GM12878 (cell line): ENCODE results near the gene TNFRSF1A. TPM values are rescaled to one million over a fixed set of nuclear protein-coding genes. Genes with fewer than 3 reads are reported as not detected.

Experiments
- ATAC-seq: fragments of 200-7000 bp; cut with Tn5 transposase; 3 replicates; pipeline ENCODE4 v1.9.1; 2020; ENCODE audit warnings: mild to moderate bottlenecking, moderate library complexity
- BruUV-seq: library from RNA; stranded (reverse); fragments of 400-500 nt; replicated peaks from 2 replicates; lab custom pipeline; 2021; lab: Mats Ljungman, UMichigan
- CTCF ChIA-PET: fragments of 300-600 bp; sonication (Branson Sonifier 250); formaldehyde crosslinking; extraction: SDS; loops from one replicate; lab custom pipeline; 2021; ENCODE audit warnings: inconsistent platforms; lab: Yijun Ruan, JAX
- POLR2A ChIA-PET: fragments of 350-600 bp; formaldehyde crosslinking; extraction: SDS; loops from one replicate; lab custom pipeline; 2021; ENCODE audit warnings: inconsistent platforms; lab: Charles Lee
- RAD21 ChIA-PET: fragments of 300-600 bp; sonication (Branson Sonifier 250); formaldehyde crosslinking; loops from one replicate; lab custom pipeline; 2023; ENCODE audit warnings: antibody characterized with exemption; ENCODE audit not compliant: unreplicated experiment; lab: Charles Lee
- SMC1A ChIA-PET: fragments of 300-600 bp; sonication (Branson Sonifier 250); formaldehyde crosslinking; loops from one replicate; lab custom pipeline; 2023; ENCODE audit not compliant: unreplicated experiment, uncharacterized antibody; lab: Charles Lee
- DNase-seq: peaks from one replicate; pipeline ENCODE4 v3.0.0-alpha.2; 2011; ENCODE audit warnings: low read depth, low spot score
- FAIRE-seq: peaks from 3 replicates; lab custom pipeline; 2011; peaks lifted over from hg19 to GRCh38; lab: Jason Lieb, UNC
- H2AFZ ChIP-seq: 2 replicates; pipeline ENCODE4 v1.6.0; 2011; ENCODE audit warnings: low read depth, low read length, control low read depth; ENCODE audit not compliant: control insufficient read depth
- H3K27ac ChIP-seq: 2 replicates; pipeline ENCODE4 v1.5.1; 2011; ENCODE audit warnings: control low read depth; ENCODE audit not compliant: control insufficient read depth, insufficient read depth
- H3K27me3 ChIP-seq, 2 experiments: replicated peaks in 1 of 2; 2 replicates each; pipeline versions ENCODE4 v1.6.0 to v1.6.1; 2011; ENCODE audit warnings: low read length in 1 of 2; ENCODE audit not compliant: control insufficient read depth in 2 of 2, insufficient read depth in 2 of 2
- H3K36me3 ChIP-seq, 2 experiments: 2 replicates each; pipeline ENCODE4 v1.5.1; 2011; ENCODE audit warnings: low read length in 1 of 2; ENCODE audit not compliant: control insufficient read depth in 2 of 2, insufficient read depth in 2 of 2
- H3K4me1 ChIP-seq: 2 replicates; pipeline ENCODE4 v1.6.1; 2011; ENCODE audit warnings: mild to moderate bottlenecking, low read length, moderate library complexity, mixed read lengths; ENCODE audit not compliant: control insufficient read depth, insufficient read depth
- H3K4me2 ChIP-seq: 2 replicates; pipeline ENCODE4 v1.6.0; 2011; ENCODE audit warnings: control low read depth; ENCODE audit not compliant: control insufficient read depth, insufficient read depth
- H3K4me3 ChIP-seq: fragments of 200-600 bp; sonication (generic); 2 replicates; pipeline ENCODE4 v1.5.1; 2016
- H3K79me2 ChIP-seq: 2 replicates; pipeline ENCODE4 v1.6.0; 2011; ENCODE audit warnings: low read length; ENCODE audit not compliant: control insufficient read depth, insufficient read depth
- H3K9ac ChIP-seq: 2 replicates; pipeline ENCODE4 v1.8.0; 2011; ENCODE audit warnings: low read length, control low read depth, mixed read lengths; ENCODE audit not compliant: control insufficient read depth, insufficient read depth
- H3K9me3 ChIP-seq: replicated peaks from 3 replicates; pipeline ENCODE4 v1.5.1; 2011; ENCODE audit warnings: mild to moderate bottlenecking, low read length; ENCODE audit not compliant: control insufficient read depth, insufficient read depth
- H4K20me1 ChIP-seq: 2 replicates; pipeline ENCODE4 v1.6.0; 2011; ENCODE audit not compliant: control insufficient read depth, insufficient read depth
- EZH2 ChIP-seq: IDR thresholded peaks from 2 replicates; pipeline ENCODE4 v1.6.1; 2012; ENCODE audit warnings: low read depth, mild to moderate bottlenecking, control low read depth, inconsistent platforms, low read length, borderline replicate concordance; ENCODE audit not compliant: control insufficient read depth
- KLF5 ChIP-seq: fragments of 450-650 bp; IDR thresholded peaks from 2 replicates; pipeline ENCODE4 v1.6.1; 2014; ENCODE audit warnings: mild to moderate bottlenecking; ENCODE audit not compliant: partially characterized antibody
- MEF2B ChIP-seq: fragments of 450-650 bp; IDR thresholded peaks from 2 replicates; pipeline ENCODE4 v1.6.1; 2018; ENCODE audit warnings: mild to moderate bottlenecking, moderate library complexity; ENCODE audit not compliant: partially characterized antibody, poor library complexity, severe bottlenecking
- PML ChIP-seq: IDR thresholded peaks from 2 replicates; pipeline ENCODE4 v1.6.1; 2012; ENCODE audit warnings: low read length, inconsistent platforms
- POLR2AphosphoS2 ChIP-seq: IDR thresholded peaks from 2 replicates; pipeline ENCODE4 v1.6.1; 2011; ENCODE audit warnings: low read depth, mild to moderate bottlenecking, low read length, improper control_type of control experiment, moderate library complexity
- POLR2AphosphoS5 ChIP-seq: IDR thresholded peaks from 2 replicates; pipeline ENCODE4 v1.6.1; 2011; ENCODE audit warnings: mild to moderate bottlenecking, low read length, inconsistent platforms
- POU2F2 ChIP-seq: IDR thresholded peaks from 3 replicates; pipeline ENCODE4 v1.6.1; 2011; ENCODE audit warnings: low read depth, mild to moderate bottlenecking, low read length, borderline replicate concordance
- RFX5 ChIP-seq: IDR thresholded peaks from 2 replicates; pipeline ENCODE4 v1.6.1; 2011; ENCODE audit warnings: low read depth, low read length, improper control_type of control experiment
- ZBED1 ChIP-seq: IDR thresholded peaks from 2 replicates; pipeline ENCODE4 v1.6.1; 2016; ENCODE audit warnings: borderline replicate concordance
- ZNF274 ChIP-seq: IDR thresholded peaks from one replicate; pipeline ENCODE4 v1.8.0; 2011; ENCODE audit not compliant: insufficient read length, insufficient read depth
- WGBS: methylation state at CpG from one replicate; pipeline ENCODE4 v1.1.6; 2016; ENCODE audit warnings: low lambda C conversion rate; ENCODE audit not compliant: insufficient replicate concordance, insufficient coverage; ENCODE audit errors: missing lambda C conversion rate; 5-methylcytosine and 5-hydroxymethylcytosine counted together
- in situ Hi-C: fragments of 300-500 bp; cut with MboI; formaldehyde crosslinking; loops from 9 replicates; pipeline ENCODE4 v1.14.3; 2018; ENCODE audit warnings: mixed read lengths
- intact Hi-C: fragments of 100-400 bp; cut with micrococcal nuclease; formaldehyde crosslinking; loops from one replicate; pipeline ENCODE4 v1.14.2; 2022; ENCODE audit not compliant: unreplicated experiment
- polyA plus RNA-seq, 11 experiments: library from polyadenylated mRNA; depleted of rRNA in 4 of 11; unstranded in 6 of 11; stranded (reverse) in 5 of 11; fragments of >200 nt; fragmentation: Nextera tagmentation in 4 of 11; fragmentation: Illumina TruSeq in 1 of 11; extraction: Ambion mirVana in 4 of 11; extraction: Trizol in 1 of 11; gene quantifications; 1 replicate in 1 of 11; 2 replicates in 10 of 11; pipeline versions ENCODE4 v1.2.1 to v1.2.3, GENCODE V29; 2011 to 2016; ENCODE audit warnings: inconsistent platforms in 2 of 11, missing spikeins in 2 of 11, low read depth in 1 of 11
- total RNA-seq, 4 experiments: library from RNA; depleted of rRNA in 3 of 4; stranded (reverse); fragments of >200 nt in 3 of 4; fragmentation: Illumina TruSeq in 1 of 4; extraction: Trizol in 1 of 4; gene quantifications; 2 replicates each; pipeline versions ENCODE4 v1.2.1 to v1.2.3, GENCODE V29; 2013 to 2021
- TF ChIP-seq, protein P1 (sequence below): fragments of 450-650 bp; IDR thresholded peaks from 2 replicates; pipeline ENCODE4 v1.6.1; 2017; ENCODE audit warnings: mild to moderate bottlenecking, low read depth, inconsistent platforms; ENCODE audit not compliant: poor library complexity, severe bottlenecking
- TF ChIP-seq, protein P2 (sequence below): fragments of 450-650 bp; IDR thresholded peaks from 2 replicates; pipeline ENCODE4 v1.6.1; 2017; ENCODE audit warnings: mild to moderate bottlenecking
- TF ChIP-seq, protein P3 (sequence below): IDR thresholded peaks from 2 replicates; pipeline ENCODE4 v1.6.1; 2011; ENCODE audit warnings: borderline replicate concordance, low read depth, mild to moderate bottlenecking, moderate library complexity, low read length; ENCODE audit not compliant: insufficient read depth, poor library complexity, severe bottlenecking
- TF ChIP-seq, protein P4 (sequence below): fragments of 450-650 bp; IDR thresholded peaks from 2 replicates; pipeline ENCODE4 v1.6.1; 2016; ENCODE audit warnings: mild to moderate bottlenecking, moderate library complexity, borderline replicate concordance

The TNFRSF1A gene
- total and polyA plus RNA-seq, 10 of the 15 experiments (the other 5 are each of a cell fraction or from before 2014, with no cell fraction given) = 0.24 to 16.5 (median 13.0) TPM

DNA sequence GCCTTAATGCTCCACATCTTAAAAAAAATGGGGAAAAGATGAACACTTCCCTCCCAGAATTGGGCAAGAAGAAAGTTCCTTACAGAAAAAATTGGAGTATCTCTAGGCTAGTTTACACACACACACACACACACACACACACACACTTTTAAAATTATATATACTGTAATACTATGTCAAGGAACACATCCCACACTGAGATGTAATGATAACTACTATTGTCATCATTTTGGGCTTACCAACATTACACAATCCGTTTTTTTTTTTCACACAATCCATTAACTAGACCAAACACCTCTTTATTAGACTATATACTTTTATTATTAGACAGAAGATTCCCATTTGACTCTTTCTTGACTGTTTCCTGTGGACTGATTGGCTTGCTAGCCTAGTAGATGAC, 44.6 kb upstream of the TNFRSF1A start:
- Histone ChIP-seq H3K4me1 (no peaks in the 10 kb centered on the region), H3K27ac (no peak overlapping the region), H3K36me3 (no peaks in the 10 kb centered on the region; a peak in 1 of 4 replicates), H2AFZ (no peak overlapping the region), H3K79me2 (no peaks in the 10 kb centered on the region), H3K9me3 (no peaks in the 10 kb centered on the region), H3K9ac (no peak overlapping the region), H3K4me2 (no peak overlapping the region), H3K4me3 (no peak overlapping the region), H4K20me1 (no peaks in the 10 kb centered on the region; the same call in 1 of the 2 replicates), H3K27me3 (peaks cover 13 to 15% of the 10 kb centered on the region in 2 experiments; a peak in 3 of 4 replicates)
- ChIA-PET SMC1A (no interaction called here), RAD21 (no interaction called here), CTCF (no interaction called here), POLR2A (no interaction called here)
- in situ Hi-C loops (no loop called here), intact Hi-C loops (no loop called here)
- no peak for ATAC-seq
- DNase-seq = no peak
- no peak for FAIRE-seq
- WGBS = 0% methylated on average over 1 of the region's 1 CpG
- BruUV-seq = no TSS peak
- TF ChIP-seq ZNF274 (no peak), ZBED1 (no peak), RFX5 (no peak), POU2F2 (no peak), POLR2AphosphoS2 (no peak), POLR2AphosphoS5 (no peak), EZH2 (no peak), KLF5 (no peak), MEF2B (no peak), PML (no peak)
- TF ChIP-seq, protein P1, sequence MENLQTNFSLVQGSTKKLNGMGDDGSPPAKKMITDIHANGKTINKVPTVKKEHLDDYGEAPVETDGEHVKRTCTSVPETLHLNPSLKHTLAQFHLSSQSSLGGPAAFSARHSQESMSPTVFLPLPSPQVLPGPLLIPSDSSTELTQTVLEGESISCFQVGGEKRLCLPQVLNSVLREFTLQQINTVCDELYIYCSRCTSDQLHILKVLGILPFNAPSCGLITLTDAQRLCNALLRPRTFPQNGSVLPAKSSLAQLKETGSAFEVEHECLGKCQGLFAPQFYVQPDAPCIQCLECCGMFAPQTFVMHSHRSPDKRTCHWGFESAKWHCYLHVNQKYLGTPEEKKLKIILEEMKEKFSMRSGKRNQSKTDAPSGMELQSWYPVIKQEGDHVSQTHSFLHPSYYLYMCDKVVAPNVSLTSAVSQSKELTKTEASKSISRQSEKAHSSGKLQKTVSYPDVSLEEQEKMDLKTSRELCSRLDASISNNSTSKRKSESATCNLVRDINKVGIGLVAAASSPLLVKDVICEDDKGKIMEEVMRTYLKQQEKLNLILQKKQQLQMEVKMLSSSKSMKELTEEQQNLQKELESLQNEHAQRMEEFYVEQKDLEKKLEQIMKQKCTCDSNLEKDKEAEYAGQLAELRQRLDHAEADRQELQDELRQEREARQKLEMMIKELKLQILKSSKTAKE = no peak
- TF ChIP-seq, protein P2, sequence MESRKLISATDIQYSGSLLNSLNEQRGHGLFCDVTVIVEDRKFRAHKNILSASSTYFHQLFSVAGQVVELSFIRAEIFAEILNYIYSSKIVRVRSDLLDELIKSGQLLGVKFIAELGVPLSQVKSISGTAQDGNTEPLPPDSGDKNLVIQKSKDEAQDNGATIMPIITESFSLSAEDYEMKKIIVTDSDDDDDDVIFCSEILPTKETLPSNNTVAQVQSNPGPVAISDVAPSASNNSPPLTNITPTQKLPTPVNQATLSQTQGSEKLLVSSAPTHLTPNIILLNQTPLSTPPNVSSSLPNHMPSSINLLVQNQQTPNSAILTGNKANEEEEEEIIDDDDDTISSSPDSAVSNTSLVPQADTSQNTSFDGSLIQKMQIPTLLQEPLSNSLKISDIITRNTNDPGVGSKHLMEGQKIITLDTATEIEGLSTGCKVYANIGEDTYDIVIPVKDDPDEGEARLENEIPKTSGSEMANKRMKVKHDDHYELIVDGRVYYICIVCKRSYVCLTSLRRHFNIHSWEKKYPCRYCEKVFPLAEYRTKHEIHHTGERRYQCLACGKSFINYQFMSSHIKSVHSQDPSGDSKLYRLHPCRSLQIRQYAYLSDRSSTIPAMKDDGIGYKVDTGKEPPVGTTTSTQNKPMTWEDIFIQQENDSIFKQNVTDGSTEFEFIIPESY = no peak
- TF ChIP-seq, protein P3, sequence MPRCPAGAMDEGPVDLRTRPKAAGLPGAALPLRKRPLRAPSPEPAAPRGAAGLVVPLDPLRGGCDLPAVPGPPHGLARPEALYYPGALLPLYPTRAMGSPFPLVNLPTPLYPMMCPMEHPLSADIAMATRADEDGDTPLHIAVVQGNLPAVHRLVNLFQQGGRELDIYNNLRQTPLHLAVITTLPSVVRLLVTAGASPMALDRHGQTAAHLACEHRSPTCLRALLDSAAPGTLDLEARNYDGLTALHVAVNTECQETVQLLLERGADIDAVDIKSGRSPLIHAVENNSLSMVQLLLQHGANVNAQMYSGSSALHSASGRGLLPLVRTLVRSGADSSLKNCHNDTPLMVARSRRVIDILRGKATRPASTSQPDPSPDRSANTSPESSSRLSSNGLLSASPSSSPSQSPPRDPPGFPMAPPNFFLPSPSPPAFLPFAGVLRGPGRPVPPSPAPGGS = no peak
- TF ChIP-seq, protein P4, sequence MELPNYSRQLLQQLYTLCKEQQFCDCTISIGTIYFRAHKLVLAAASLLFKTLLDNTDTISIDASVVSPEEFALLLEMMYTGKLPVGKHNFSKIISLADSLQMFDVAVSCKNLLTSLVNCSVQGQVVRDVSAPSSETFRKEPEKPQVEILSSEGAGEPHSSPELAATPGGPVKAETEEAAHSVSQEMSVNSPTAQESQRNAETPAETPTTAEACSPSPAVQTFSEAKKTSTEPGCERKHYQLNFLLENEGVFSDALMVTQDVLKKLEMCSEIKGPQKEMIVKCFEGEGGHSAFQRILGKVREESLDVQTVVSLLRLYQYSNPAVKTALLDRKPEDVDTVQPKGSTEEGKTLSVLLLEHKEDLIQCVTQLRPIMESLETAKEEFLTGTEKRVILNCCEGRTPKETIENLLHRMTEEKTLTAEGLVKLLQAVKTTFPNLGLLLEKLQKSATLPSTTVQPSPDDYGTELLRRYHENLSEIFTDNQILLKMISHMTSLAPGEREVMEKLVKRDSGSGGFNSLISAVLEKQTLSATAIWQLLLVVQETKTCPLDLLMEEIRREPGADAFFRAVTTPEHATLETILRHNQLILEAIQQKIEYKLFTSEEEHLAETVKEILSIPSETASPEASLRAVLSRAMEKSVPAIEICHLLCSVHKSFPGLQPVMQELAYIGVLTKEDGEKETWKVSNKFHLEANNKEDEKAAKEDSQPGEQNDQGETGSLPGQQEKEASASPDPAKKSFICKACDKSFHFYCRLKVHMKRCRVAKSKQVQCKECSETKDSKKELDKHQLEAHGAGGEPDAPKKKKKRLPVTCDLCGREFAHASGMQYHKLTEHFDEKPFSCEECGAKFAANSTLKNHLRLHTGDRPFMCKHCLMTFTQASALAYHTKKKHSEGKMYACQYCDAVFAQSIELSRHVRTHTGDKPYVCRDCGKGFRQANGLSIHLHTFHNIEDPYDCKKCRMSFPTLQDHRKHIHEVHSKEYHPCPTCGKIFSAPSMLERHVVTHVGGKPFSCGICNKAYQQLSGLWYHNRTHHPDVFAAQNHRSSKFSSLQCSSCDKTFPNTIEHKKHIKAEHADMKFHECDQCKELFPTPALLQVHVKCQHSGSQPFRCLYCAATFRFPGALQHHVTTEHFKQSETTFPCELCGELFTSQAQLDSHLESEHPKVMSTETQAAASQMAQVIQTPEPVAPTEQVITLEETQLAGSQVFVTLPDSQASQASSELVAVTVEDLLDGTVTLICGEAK = no peak
